Measurements from ENCODE around the gene PITRM1.

Gene PITRM1

DNA sequence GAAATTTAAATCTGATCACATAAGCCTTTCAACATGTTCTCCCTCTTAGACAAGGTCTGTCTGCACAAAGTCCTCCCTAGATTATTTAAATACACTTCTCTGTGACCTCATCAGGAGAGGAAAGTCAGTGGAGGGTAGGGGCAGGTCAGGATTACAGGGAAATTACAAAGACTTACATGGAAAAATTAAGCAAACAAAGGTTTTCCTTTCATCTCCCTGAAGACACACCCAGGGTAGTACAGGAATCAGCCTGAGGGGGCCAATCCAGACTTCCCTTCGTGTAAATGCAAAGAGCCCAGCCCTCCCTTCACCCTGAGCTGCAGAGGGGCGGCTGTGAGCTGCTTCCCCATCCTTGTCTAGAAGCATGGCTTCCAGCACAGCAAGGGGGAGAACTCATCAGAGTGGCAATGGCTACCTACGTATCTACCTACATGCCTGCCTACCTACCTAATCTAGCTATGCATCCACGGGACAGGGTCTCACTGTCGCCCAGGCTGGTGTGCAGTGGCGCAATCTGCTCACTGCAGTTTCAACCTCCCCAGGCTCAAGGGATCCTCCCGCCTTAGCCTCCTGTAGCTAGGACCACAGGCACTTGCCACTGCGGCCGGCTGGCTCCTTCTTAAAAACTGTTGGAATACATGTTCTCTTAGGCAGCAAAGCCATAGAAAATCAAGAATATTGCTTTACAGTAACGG is 33.2 kb downstream of the PITRM1 start:
- DNase-seq (ENCODE audit: low read depth): no peak

DNA sequence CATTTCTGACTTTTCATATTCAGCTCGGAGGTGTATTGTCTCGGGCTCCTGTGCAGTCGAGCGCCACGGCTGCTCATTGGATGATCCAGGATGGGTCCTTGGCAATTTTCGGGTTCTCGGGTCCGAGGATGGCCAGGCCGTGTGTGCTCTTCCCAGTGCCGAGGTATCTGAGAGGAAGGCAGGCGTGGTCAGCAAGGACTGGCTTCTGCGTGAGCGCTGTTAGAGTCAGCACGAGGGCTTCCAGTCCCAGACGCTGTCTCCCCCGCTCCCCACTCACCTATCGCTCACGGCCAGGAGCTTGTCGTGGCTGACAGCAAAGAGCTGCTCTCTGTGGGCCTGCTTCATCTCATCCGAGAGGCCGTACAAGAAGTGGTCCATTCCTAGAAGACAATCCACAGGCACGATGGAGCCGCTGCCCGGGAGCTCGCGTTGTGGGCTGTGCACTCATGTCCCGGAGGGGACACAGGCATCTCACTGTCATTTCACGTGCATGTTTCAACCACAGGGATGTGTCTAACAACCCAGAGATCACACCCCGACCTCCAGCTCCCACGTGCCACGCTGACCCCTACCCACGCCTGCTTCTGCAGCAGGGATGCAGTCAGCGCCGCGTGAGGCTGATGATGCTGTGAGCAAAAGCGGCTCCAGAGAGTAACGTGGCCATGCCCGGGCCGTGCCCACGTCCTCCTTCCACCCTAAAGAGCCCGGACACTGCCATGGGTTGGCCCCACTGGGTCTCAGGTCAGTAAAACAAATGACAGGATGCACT is 34.4 kb downstream of the PITRM1 start:
- no peak for DNase-seq (ENCODE audit: low read depth)

DNA sequence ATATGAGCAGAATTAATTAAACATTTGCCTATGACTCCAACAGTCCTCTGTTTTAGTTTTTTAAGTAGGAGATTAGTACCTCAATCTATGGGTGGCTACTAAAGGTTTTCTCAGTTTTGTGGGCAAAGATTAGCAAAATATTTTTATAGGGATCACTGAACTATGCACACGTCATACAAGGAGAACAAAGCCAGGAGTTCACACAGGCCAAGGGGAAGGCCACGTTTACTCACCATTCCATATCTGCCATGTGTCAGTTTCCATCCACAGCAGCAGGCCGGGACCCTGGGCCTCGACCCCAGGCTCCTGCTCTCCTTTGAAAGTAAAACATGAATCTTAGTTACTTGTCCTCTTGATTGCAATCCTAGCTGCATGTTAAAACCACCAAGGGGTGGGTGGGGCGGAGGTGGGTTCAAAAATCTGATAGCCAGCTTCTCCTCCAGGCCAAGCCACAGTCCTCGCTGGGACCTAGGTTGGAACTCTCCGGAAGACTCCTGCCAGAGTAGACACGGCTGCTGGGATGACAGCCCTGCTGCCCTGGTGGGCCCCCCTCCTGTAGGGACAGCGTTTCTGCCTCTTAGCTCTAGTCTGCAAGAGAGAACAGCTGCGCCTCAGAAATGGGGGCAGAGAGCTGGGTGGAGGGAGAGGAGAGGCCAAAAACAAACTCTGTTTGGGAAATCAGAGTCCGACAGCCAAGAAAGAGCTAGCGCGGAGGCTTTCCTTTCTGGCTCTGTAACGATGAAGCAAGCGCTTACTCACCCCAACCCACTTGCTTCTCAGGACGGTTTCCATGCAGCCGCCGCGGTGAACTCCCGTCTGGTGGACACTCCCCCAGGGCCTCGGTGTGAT is 35.6 kb downstream of the PITRM1 start:
- DNase-seq (ENCODE audit: low read depth): no peak

DNA sequence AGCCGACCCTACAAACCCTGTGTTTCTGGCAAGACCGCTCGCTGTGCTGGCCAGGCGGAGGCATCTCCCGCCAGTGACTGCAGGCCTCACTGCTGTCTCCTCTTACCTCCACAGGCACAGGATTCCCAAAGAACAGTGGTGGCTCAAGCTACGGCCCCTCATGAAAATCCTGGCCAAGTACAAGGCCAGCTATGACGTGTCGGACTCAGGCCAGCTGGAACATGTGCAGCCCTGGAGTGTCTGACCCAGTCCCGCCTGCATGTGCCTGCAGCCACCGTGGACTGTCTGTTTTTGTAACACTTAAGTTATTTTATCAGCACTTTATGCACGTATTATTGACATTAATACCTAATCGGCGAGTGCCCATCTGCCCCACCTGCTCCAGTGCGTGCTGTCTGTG is 36.2 kb downstream of the PITRM1 start:
- DNase-seq (ENCODE audit: low read depth): no peak

DNA sequence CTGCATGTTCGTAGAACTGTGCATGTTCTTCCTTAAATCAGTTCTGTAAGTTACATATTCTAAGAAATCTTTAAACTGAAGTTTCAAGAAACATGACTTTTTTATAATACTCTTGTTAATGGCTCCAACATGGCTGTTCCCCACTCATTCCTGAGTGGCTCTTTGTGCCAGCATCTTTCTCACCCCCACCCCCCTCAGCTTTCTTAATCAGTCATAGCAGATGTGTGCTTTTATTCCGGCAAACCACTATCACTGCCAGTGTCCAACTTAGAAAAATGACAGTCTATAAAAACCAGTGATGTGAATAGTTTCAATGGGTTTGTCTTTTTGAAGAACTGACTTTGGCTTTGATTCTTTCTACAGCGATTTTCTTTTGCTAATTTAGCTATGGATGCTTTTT is 37.6 kb downstream of the PITRM1 start:
- no peak for DNase-seq (ENCODE audit: low read depth)

DNA sequence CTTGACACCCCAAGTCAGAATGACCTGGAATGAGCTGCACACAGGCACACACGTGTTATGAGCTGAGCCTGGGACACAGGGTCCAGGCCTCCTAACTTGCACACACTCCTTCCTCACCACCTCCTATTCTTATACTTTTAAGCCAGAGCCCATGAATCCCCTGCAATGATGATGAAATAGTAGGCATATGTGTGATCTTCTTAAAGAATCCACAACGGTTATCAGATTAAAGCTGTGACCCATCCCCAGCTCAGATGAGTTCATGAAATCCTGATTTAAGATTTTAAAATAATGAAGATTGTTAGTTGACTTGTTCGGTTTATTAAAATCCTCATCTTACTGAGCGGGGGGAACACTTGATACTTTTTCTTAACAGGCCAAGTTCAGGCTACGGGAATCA is 38.6 kb downstream of the PITRM1 start:
- no peak for DNase-seq (ENCODE audit: low read depth)

DNA sequence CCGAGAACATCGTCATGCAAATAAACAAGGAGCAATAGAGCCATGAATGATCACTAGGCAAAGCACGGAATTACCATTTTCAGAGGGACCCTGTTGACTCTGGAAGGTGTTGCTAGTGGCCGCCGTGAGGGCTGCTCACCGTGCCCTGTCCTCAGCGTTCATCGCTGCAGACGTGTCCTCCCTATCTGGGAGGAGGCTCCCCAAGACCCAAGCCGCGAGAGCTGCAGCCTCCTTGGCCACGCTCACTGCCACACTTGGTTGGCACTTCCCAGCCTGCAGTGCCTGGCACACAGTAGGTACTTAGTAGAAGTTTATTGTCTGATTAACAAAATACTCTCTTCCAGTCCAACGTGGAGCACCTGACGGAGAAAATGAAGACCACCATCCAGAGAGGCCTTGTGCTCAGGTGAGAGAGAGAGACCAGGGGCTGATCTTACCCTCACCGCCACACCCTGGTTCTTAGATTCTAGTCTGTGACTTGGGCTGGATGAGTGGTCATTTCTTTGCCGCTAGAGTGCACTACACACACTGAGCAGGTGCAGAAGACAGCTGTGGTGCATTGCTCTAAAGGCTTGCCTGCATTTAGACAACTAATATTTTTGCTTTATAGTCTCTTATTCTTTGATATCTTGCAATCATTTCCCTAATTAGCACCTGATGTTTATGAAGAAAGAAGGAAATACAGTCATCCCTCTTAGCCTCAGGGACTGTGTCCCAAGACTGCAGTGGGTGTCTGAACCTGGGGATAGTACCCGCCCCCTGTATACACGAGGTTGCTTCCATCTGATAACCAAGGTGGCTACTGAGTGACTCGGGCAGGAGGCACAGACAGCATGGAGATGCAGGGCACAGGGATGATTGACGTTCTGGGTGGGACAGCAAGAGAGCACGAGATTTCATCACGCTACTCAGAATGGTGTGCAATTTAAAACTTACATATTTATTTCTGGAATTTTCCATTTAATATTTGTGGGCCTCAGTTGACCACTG is 40.3 kb downstream of the PITRM1 start:
- DNase-seq (ENCODE audit: low read depth): no peak

DNA sequence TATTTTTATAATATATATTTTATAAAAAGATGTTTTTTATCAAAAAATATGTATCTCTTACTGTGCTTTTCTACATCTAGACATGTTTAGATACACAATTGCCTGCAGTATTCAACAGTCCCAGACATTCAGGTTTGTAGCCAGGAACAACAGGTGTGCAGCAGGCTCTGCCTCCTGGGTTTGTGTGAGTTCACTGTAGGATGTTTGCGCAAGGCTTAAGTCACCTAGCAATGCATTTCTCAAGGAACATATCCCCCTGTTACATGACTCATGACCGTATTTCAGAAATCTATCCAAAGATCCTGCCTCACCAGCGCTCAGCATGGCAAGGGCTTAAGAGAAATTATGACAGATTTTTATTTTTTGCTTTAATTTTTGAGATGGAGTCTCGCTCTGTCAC is 41.5 kb downstream of the PITRM1 start:
- DNase-seq (ENCODE audit: low read depth): no peak

DNA sequence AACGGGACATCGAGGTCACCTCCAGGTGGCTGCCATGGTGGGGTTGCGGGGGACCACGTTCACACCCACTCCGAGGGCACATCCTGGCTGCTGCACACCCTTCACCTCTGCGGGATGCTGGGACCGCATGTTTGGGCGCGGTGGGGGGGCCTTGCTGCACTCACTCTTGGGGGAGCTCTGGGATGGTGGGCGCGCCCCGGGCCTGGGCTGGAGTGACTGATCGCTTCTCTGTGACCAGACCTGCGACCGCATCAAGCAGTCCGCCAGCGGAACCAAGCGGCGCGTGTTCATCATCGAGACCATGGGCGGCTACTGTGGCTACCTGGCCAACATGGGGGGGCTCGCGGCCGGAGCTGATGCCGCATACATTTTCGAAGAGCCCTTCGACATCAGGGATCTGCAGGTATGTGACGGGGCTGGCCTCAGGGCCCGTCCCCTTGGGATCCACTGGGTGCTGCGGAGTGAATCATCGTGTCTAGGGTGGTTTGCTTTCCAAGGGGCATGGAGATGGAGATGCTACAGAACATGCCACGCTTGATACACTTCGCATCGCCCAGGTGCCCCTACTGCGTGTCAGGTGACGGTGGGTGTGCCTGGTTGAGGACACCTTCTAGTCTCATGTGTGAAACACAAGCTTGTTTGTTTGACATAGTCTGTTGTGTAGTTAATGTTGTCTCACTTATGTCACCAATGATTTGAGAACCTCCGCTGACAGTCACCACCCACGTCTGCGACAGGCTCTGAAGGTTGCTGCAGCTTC is 42.8 kb downstream of the PITRM1 start:
- no peak for DNase-seq (ENCODE audit: low read depth)

DNA sequence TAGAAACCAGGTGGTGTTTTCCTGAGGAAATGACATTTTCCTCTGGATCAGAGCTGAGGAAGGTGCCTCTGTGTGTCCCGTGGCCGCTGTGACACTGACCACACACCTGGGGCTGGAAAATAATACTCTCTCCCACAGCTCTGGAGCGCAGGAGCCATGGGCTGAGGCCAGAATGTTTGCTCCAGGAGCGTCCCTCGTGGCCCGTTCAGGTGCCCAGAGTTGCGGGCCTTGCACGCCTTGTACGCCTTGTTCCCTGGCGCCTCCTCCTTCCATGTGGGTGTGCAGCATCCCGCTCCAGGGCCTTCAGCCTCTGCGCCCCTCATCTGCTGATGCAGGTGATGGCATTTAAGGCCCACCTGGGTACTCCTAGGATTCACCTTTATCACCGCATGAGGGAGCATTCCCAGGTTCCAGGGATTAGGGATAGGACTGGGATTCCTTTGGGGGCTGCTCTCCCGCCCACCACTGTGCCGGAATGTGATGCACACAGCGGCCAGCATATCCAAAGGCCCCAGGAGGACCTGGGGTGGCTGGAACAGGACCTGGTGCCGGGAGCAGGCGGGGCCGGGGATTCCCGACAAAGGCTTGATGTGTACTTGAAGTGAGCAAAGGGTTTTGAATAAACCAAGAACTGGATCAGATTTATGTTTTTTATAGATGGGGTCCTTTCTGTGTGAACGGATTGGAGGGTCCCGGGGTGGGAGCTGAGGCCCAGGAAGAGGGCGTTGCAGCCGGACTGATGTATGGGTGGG is 44.0 kb downstream of the PITRM1 start:
- no peak for DNase-seq (ENCODE audit: low read depth)

DNA sequence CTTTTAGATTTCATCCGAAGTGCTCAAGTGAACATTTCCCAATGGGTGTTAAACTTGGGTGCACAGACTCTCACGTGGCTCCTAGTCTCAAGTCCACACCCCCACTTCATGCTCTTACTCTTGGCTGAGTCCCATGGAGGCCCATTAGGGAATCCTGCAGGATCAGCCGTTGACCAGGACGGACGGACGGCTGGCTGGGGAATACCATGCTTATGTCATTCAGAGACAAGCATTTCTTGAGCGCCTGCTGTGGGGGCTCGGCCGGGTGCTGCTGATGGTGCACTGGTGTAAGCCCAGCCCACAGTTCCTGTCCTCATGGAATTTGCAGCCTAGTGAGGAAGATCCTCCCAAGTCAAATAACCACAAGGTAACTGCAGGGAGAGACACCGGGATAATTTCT is 44.7 kb downstream of the PITRM1 start:
- DNase-seq (ENCODE audit: low read depth): no peak

DNA sequence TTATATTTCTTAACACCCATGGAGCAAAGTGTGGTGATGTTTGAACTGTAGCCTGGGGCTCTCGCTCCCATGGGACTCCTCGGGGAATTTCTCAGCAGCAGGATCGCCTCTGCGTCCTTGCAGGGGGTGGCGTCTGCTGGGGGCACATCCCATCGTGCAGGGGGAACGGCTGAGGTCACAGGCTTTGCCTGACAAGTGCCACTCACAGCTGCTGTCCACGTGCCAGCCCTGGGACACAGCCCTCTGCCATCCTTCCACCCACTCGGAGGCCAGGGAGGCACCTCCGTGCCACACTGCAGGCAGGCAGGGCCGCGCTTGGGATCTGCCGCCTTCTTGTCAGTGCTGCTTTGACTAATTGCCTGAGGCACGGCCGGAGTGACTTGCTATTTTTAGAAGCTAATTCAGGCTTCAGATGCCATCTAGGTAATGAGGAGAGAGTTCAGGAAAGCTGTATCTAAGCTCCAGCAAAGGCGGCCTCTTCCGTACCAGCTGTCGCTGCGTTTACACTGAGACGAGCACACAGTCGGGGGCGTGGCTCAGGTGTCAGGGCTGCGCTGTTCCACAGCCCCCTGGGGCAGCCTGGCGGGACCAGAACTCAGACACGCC is 45.7 kb downstream of the PITRM1 start:
- no peak for DNase-seq (ENCODE audit: low read depth)

DNA sequence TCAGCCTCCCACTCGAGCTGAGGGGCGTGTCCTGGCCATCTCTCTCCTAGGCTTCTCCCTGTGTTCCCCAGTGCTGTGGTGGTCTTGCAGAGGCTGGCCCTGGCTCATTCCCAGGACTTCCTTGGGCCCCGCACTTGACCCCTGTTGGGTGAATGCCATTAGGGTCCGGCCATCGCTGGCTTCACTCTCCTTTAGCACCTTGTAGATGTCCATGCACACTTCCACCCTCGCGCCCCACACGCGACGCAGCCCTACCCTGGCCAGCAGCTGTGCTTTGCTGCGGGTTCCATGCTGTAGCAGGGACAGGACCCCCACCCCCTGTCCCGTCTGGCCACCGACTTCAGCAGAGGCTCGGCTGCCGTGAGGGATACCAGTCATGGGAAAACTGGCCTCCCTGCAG is 46.3 kb downstream of the PITRM1 start:
- no peak for DNase-seq (ENCODE audit: low read depth)

DNA sequence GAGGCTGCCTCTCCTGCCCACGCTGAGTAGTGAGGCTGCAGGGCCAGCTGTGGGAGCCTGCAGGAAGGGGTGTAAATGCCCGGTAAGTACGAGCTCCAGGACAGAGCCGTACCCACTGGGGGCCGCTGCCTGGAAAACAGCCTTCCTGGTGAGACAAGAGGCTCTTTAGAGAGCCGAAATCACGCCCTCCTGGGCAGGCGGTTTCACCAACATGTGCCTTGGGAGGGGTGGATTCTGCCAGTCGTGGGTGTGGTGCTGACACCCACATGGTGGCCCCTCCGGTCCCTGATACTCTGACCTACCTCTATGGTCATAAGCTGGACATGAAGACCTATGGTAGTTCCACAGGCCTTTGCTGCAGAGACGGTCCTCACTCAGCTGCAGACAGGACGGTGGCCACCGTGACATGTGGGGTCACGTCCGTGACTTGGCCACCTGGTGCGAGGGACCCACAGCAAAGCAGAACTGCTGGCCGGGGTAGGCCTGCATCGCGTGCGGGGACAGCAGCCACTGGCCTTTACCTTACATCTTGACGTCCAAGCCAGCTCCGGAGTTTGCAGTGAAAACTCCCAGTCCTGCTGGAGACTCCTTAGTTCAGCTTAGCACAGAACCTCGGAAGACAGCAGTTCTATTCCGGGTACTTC is 46.9 kb downstream of the PITRM1 start:
- DNase-seq (ENCODE audit: low read depth): no peak

DNA sequence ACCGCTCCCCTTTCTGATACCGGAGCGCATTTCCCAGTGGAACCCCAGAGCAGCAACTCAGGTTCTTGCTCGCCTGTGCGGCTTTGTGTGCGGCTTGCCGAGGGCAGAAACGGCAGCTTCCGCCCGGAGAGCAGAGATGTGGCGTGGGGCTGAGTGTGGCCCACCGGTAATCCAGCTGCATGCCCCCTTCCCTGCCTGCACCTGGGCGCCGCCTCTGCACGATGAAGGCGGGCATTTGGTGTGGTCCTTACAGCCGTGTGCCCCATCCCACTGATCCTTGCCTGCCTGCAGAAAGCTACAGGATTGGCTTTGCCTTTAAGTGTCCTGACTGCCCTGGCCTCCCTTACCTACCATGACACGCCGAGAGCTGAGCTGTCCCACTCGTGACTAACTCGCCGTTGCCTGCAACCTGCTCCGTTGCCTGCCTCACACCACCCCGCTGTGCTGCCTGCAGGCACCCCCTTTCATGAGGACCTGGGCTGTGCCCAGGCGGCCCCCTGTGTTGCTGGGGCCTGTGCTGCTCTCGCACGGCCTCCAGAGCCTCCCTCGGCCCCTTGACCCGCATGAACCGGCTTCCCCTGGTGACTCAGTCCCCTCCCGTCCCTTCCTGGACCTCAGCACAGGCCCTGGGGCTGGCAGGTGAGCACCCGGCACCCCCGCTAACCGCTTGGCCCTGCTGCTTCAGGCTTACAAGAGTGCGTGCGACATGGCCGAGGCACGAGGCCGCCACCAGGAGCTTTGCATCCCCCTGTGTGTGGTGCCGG is 48.0 kb downstream of the PITRM1 start:
- DNase-seq (ENCODE audit: low read depth): no peak

DNA sequence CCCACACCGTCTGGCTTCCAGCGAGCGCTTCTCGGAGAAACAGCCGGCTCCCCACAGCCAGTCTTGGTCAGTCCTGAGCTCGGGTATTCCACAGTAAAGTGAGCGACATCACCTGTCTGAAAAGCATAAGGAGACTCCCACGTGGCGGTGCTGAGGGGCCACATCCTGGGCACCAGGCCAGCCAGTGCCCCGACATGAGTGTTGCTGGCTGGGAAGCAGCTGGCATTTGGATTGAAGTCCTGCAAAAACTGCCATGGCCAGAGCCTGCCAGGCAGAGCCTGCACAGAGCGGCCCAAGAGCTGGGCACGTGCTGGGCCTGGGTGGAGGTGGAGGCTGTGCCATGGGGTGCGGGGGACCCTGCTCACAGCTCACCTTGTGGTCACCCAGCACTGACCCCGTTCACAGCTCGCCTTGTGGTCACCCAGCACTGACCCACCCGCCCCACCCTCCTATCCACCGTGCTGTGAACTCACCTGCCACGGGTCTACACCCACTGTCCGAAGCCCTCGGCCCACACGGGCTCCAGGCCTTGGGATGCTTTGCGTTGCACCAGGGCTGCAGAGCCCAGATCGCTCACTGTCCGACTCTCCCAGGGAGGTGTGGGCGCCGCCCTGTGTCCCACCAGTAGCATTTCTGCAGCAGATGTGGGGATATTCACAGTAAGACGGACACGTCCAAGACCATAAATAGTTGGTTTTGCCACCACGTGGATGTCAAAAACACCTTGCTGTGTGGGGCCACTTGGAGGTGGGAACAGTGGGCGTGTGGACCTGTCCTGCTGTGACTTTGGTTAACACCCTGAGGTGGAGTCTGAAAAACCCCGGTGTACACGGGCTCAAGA is 48.8 kb downstream of the PITRM1 start:
- DNase-seq (ENCODE audit: low read depth): no peak

DNA sequence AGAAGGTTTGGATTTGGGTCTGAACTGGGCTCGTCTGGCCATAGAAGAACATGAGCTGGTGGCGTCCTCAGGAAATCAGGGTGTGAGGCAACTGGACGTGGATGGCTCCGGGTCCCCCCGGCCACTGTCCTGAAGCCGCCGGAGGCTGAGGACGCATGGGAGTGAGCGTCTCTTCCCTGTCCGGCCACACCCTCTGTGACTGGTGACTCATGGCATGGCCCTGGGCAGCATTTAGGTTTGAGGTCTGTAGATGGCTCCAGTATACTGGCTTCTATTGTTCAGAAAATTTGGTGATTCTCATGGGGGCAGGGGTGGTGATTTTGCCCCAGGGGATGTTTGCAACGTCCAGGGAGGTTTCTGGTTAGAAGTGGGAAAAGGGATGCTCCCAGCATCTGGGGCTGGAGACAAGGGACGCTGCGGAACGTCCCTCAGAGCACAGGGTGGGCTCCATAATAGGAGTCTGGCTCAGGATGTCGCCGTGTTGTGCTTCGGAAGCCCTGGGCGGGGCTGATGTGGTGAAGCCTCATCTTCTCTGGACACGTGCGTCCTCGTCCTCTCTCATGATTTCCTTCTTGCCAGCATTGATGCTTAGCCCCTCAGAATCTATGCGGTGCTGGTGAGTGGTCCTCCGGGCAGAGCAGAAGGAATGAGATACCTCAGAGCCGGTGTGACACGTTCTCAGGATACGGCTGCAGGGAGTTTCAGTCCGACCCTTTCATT is 49.9 kb downstream of the PITRM1 start:
- DNase-seq (ENCODE audit: low read depth): no peak

Data from HS-5 (cell line).